ENCODE measurements around the gene ANKZF1.

Gene ANKZF1

GRCh38 chr2:219223831-219224610 is 5.6 kb upstream of the ANKZF1 start:
- TF ChIP-seq CSRNP3 (CRISPR knock-in tag; IDR thresholded peaks at IDR 0.05) (no peak), GLIS3 (CRISPR knock-in tag; IDR thresholded peaks at IDR 0.05) (no peak)
- ATAC-seq, result no peak

GRCh38 chr2:219225350-219225749 is 4.3 kb upstream of the ANKZF1 start:
- ATAC-seq, result no peak
- TF ChIP-seq POU6F1 (CRISPR knock-in tag; IDR thresholded peaks at IDR 0.05; ENCODE audit: borderline replicate concordance, low read depth) (no peak), ESRRG (CRISPR knock-in tag; IDR thresholded peaks at IDR 0.05) (no peak), CSDC2 (CRISPR knock-in tag; IDR thresholded peaks at IDR 0.05) (no peak), CSRNP3 (CRISPR knock-in tag; IDR thresholded peaks at IDR 0.05) (no peak), ZFP30 (CRISPR knock-in tag; IDR thresholded peaks at IDR 0.05) (no peak), ARNTL (CRISPR knock-in tag; IDR thresholded peaks at IDR 0.05; ENCODE audit: borderline replicate concordance, low read depth) (no peak), PPARA (CRISPR knock-in tag; IDR thresholded peaks at IDR 0.05; ENCODE audit: borderline replicate concordance) (no peak), OSR1 (CRISPR knock-in tag; IDR thresholded peaks at IDR 0.05) (no peak), SNAI2 (CRISPR knock-in tag; IDR thresholded peaks at IDR 0.05) (no peak), GLIS3 (CRISPR knock-in tag; IDR thresholded peaks at IDR 0.05) (no peak), ZFP3 (CRISPR knock-in tag; IDR thresholded peaks at IDR 0.05) (no peak), CREB5 (CRISPR knock-in tag; IDR thresholded peaks at IDR 0.05; ENCODE audit: low read depth) (no peak), TCF4 (CRISPR knock-in tag; IDR thresholded peaks at IDR 0.05; ENCODE audit: borderline replicate concordance) (no peak), ISL1 (CRISPR knock-in tag; IDR thresholded peaks at IDR 0.05) (no peak), TOX (CRISPR knock-in tag; IDR thresholded peaks at IDR 0.05; ENCODE audit: borderline replicate concordance) (no peak), ZC3H10 (CRISPR knock-in tag; IDR thresholded peaks at IDR 0.05) (no peak)
- TF ChIP-seq, protein P1, sequence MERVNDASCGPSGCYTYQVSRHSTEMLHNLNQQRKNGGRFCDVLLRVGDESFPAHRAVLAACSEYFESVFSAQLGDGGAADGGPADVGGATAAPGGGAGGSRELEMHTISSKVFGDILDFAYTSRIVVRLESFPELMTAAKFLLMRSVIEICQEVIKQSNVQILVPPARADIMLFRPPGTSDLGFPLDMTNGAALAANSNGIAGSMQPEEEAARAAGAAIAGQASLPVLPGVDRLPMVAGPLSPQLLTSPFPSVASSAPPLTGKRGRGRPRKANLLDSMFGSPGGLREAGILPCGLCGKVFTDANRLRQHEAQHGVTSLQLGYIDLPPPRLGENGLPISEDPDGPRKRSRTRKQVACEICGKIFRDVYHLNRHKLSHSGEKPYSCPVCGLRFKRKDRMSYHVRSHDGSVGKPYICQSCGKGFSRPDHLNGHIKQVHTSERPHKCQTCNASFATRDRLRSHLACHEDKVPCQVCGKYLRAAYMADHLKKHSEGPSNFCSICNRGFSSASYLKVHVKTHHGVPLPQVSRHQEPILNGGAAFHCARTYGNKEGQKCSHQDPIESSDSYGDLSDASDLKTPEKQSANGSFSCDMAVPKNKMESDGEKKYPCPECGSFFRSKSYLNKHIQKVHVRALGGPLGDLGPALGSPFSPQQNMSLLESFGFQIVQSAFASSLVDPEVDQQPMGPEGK (CRISPR knock-in tag; IDR thresholded peaks at IDR 0.05; ENCODE audit: borderline replicate concordance), result no peak

GRCh38 chr2:219228041-219228910 is 1.3 kb upstream of the ANKZF1 start:
- no peak for ATAC-seq
- no peak for TF ChIP-seq BACH2 (CRISPR knock-in tag; IDR thresholded peaks at IDR 0.05; ENCODE audit: borderline replicate concordance)
- TF ChIP-seq OSR1 (CRISPR knock-in tag; IDR thresholded peaks at IDR 0.05), result no peak
- no peak for TF ChIP-seq ESRRG (CRISPR knock-in tag; IDR thresholded peaks at IDR 0.05)
- no peak for TF ChIP-seq CREB5 (CRISPR knock-in tag; IDR thresholded peaks at IDR 0.05; ENCODE audit: low read depth)
- no peak for TF ChIP-seq ZNF565 (CRISPR knock-in tag; conservative IDR thresholded peaks at IDR 0.05; ENCODE audit: low read depth)
- no peak for TF ChIP-seq POU6F1 (CRISPR knock-in tag; IDR thresholded peaks at IDR 0.05; ENCODE audit: borderline replicate concordance, low read depth)
- TF ChIP-seq ISL1 (CRISPR knock-in tag; IDR thresholded peaks at IDR 0.05), result no peak

Data from SK-N-SH treated with all-trans-retinoic acid at 6 μM for 48 hours (cell line).